Stimulated activated CD4-positive, alpha-beta T cell treated with anti-CD3 and anti-CD28 coated beads, Interleukin-1b, Interleukin-23, amount 100 ng/mL, for 48 hours (primary cell): ENCODE data around the gene DNM1.
"Not testable (repeated sequence)": the region's sequence is repeated elsewhere in the genome, so short reads cannot be mapped to it uniquely, and the experiment has no call there.

Experiments
- DNase-seq: peaks from one replicate; pipeline ENCODE4 v3.0.0-alpha.2; 2020

Gene DNM1

DNA sequence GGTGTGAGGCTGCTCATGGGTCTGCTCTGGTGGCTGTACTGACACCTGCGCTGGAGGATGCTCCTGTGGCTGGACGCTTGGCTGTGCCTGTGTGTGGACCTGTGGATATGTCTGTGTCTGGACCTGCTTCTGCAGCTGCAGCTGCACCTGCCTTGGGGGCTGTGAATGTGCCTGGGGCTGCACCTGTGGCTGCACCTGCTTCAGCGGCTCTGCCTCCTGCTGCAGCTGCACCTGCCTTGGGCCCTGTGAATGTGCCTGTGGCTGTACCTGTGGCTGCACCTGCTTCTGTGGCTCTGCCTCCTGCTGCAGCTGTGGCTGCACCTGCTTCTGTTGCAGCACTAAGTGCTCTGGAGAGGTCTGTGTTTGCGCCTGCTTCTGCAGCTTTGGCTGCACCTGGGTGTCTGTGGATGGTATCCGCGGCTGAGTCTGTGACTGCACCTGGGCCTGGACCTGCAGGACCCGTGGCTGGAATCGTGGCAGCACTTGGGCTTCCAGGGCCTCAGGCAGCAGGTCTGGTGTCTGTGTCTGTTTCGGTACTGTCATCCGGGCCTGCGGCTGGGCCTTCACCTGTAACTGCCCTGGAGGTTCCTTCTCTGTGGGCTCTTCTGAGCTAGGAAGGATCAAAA is 24.3 kb upstream of the DNM1 start:
- no peak for DNase-seq

DNA sequence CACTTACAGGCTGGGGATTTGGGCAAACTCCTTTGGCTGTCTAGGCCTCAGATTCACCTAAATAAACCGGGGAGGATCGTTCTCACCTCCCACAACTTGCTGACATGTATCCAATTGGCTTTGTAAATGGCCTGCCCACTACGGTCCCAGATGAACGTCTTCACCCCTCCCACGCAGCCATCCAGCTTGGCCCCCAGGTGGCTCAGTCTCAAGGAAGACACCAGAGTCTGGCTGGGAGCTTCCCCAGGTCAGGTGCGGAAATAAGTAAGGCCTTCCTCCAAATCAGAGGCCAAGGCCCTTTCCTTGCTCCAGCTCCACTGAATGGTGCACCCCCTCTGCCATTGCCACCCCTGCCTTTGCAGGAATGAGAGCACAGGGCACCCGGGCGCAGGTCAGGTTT is 23.2 kb upstream of the DNM1 start:
- DNase-seq = no peak

DNA sequence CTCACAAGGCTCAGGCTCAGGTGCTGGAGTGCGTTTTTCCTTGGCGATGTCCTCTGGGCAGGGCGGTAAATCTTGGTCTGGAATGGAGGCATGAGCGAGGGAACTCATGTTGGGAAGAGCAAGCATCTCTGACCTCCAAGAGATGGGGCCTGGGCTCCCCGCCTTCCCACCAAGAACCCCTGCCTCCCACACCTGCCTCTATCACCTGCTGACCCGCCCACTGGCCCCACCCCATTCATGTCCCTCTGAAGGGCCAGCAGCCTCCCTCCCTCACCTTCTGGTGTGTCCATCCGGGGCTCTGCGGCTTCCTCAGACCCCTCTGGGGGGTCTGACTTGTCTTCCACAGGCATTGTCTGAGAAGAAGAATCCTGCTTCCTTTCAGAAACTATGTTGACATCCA is 22.7 kb upstream of the DNM1 start:
- DNase-seq = no peak

DNA sequence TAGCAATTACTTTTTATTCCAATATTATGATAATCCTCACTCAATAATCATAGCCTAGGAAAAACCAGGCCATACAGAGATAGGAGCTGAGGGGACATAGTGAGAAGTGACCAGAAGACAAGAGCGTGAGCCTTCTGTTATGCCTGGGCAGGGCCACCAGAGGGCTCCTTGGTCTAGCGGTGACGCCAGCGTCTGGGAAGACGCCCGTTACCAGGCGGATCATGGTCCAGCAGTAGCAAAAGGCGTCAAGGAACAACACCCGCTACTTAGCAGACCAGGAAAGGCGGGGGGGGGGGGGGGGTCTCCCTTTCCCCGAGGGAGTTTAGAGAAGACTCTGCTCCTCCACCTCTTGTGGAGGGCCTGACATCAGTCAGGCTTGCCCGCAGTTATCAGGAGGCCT is 21.7 kb upstream of the DNM1 start:
- DNase-seq = not testable (repeated sequence)

DNA sequence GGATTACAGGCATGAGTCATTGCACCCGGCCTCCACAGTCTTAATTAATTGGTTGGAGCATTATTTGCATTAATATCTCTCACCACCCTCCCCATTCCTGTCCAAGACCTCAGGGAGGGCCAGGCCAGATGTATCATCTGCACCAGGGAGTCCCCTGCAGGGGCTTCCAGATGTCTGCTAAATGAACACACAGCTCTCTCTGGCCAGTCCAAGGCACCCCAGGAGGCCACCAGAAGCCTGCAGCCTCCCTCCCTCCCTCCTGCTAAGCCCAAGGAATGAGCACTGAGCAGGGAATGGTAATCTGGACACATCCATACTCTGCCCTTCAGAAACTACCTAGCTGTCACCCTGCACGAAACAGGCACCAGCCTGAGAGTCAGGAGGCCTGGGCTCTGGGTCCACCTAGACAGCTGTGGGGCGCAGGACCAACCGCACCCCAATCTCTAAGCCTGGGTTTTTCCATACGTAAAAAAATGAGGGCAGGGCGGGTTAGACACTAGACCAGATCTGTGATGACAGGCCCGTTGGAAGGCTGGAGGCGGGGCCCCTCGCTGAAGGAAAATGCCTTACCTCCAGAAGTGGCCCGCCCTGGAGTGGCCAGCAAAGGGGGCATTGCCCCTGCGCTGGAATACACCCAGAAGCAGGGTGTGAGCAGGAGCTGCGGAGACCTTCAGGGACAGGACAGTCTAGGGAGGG is 20.1 kb upstream of the DNM1 start:
- DNase-seq = no peak

DNA sequence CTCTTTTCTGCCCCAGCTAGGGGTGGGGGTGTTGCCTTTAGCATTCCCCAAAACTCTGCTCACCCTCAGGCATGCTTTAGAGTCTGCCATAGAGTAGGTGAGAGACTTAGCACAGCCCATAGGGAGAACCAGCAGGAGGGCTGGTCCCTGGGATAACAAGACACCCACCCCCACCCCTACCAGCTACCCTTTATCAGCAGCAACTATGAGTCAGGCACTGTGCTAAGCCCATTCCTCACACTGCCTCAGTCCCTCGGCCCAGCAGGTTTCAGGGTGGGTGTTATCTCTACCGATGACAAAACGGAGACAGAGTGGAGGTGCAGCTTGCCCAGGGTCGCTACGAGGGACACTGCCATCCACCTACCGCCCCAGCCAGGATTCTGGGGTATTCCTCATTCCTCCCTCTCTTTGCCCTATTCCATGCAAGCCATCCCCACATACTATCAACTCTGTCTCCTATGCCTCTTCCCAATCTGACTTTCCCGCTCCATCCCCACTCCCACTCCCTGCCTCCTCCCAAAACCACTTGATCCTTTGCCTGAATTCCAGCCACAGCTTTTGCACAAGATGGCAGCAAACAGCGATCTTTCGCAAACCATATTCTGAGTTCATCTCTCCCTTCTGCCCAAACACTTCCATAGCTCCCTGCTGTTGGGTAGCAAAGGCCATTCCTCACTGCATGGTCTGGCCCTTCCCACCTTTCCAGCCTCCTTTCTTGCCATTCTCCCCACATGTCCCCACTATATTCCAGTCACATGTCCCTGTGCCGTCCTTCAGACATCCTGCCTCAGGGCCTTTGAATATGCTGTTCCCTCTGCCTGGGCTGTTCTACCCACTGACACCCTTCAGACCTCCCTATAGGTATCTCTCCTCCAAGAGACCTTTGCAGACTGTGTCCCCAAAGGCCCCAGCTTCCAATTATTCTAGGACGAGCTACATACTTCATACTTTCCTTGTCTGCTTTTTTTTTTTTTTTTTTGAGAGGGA is 16.9 kb upstream of the DNM1 start:
- no peak for DNase-seq

DNA sequence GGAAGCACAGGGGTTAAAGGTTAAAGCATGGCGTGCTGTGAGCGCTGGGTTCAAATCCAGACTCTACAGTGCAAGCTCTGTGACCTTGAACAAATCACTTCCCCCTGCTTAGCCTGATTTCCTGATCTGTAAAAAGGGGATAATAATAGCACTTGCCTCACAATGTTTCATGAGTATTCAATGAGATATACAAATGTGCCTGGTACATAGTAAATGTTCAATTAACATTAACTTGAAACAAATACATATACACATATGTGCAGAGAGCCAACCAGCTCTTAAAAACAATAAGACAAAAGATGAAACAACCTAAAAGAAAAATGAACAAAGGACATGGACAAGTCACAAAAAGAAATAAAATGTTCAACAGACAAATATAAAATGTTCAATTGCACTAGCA is 15.8 kb upstream of the DNM1 start:
- DNase-seq = no peak

DNA sequence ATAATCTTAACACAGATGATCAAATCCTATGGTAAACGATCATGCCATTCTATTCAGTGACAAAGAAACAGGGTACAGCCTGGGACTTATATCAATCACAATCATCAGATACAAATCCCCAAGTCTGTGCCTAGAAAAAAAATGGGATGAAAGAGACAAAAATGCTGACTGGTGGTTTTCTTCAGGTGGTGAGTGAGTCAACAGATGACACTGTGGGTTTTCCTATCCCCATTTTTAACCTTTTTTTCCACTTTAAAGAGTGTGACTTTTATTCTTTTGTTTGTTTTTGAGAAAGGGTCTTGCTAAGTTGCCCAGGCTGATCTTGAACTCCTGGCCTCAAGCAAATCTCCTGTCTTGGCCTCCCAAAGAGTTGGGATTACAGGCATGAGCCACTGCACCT is 15.0 kb upstream of the DNM1 start:
- no peak for DNase-seq

DNA sequence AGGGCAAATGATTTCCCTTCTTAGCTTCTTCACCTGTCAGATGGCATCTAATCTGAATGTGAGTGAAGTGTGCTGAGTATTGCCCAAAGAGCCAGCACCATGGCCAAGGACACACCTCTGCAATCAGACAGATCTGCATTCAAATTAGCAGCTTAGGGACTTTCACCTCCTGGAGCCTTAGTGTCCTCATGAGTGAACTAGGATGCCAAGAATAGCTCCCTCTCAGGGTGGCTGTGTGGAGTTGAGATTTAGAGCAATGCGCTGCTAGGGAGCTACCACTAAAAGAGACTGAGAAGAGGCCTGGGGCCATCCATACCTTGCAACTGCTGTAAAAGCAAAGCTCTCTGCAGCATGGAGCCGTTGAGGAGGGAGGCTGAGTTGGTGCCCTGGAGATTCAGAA is 13.2 kb upstream of the DNM1 start:
- DNase-seq = no peak

DNA sequence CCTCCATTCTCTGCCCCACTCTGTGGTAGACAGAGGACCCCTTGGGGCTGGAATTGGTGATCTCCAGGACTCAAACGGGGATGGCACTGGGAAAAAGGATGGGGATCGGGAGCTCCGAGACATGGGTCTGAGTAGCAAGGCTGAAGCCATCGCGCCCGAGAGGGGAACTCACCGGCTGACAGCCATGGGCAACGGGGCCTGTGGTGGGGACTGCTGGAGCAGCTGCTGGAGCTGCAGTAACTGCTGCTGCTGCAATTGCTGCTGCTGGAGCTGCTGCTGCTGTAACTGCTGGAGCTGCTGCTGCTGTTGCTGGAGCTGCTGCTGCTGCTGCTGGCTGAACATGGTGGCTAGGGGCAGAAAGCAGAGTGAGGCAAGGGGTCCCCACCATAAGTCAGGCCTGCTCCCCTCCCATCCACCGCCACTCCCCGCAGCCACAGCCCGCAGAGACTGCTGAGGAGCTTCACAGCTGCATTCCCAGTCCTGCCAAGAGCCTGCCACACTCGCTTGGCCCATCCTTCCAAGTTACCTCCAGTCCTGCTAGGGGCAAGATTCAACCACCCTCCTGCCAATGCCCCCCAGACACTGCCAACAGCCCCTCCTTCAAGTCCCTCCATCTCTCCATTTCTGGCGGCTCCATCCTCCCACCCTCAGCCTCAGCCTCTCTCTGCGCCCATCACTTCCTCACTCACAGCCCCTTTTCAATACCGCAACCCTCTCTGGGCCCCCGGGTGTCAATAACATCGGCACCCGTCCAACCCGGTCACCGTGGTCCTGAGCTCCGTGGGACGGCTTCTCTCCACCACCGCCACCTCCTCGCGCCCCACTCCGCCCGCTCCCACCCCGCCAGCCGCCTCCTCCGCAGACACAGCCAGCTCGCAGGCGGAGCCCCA is 12.4 kb upstream of the DNM1 start:
- no peak for DNase-seq

DNA sequence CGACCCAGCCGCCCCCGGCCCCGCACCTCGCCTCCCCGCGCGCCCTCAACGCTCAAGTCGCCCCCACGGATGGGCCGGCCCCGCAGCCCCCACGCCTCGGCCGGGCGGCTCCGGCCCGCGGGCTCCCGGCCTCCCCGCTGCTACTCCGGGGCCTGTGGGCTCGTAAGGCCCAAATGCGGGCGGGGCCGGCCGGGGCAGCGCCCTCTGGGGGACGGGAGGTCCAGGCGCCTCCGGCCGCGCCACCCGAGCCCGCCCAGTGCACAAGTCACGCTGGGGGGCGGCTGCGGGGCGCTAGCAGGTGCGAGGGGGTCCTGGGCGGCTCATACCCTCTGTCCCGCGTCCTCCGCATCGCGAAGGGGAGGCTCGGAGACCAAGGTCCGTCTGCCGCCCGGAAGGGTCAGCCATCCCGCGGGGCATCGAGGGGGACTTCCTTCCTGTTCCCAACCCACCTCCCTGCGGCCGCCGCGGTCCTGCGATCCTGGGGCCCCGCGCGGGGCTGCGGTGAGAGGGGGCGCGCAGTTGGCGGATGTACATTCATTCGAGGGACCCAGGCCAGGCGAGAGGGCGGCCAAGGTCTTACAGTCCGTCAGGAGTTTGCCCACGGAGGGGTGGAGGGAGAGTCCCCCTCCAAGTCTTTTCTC is 11.7 kb upstream of the DNM1 start, which contains the start of gene CIZ1:
Gene CIZ1 (minus strand): TSS at position 167 of the 641 bp plus-strand sequence. CDS start 715 bp downstream, outside the sequence.
- DNase-seq = peak; percentile 66

DNA sequence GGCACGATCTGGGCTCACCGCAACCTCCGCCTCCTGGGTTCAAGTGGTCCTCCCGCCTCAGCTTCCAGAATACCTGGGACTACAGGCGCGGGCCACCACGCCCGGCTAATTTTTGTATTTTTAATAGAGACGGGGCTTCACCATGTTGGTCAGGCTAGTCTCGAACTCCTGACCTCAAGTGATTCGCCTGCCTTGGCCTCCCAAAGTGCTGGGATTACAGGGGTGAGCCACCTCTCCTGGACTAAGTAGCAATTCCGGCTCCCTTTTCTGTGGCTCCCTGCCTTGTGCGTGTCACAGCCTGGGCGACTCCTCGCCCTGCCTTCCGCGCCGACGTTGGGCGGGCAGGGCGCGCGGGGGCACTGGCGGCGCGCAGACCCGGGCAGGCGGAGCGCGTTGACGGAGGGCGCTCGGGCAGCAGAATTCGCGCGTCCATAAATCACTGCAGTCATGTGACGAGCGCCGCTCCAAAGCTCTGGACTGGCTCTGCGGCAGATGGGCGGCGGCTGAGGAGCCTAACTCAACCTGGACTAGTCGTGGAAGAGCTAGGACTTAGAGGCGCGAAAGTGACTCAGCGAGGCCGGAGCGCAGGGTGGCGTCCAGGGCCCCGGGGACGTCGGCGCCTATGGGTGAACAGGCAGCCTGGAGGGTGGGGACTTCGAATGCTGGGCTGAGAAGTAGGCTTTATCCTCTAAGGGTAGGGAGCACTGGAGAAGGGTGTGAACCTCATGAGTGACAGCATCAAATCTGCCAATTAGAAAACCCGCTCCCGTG is 10.4 kb upstream of the DNM1 start:
- peak; percentile 54 for DNase-seq

DNA sequence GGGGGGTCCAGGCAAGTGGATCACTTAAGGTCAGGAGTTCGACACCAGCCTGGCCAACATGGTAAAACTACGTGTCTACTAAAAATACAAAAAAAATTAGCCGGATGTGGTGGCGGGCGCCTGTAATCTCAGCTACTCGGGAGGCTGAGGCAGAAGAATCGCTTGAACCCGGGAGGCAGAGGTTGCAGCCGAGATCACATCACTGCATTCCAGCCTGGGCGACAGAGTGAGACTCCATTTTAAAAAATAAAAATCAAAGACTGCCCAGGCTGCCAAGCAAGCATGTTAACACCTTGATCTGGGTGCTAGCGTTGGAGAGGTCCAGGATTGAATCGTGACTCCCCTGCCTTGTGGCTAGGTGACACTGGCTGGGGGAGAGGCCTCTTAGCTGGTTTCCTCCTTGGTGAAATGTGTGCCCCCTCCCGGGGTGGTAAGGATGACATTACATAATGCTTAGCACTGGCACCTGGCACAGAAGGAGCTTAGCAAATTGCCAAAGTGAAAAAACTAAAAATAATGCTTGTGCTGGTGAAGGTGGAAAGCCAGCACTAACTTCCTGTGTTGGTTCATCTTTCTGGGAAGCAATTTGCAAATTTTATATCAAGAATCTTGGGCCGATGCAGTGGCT is 9.6 kb upstream of the DNM1 start:
- DNase-seq = no peak

DNA sequence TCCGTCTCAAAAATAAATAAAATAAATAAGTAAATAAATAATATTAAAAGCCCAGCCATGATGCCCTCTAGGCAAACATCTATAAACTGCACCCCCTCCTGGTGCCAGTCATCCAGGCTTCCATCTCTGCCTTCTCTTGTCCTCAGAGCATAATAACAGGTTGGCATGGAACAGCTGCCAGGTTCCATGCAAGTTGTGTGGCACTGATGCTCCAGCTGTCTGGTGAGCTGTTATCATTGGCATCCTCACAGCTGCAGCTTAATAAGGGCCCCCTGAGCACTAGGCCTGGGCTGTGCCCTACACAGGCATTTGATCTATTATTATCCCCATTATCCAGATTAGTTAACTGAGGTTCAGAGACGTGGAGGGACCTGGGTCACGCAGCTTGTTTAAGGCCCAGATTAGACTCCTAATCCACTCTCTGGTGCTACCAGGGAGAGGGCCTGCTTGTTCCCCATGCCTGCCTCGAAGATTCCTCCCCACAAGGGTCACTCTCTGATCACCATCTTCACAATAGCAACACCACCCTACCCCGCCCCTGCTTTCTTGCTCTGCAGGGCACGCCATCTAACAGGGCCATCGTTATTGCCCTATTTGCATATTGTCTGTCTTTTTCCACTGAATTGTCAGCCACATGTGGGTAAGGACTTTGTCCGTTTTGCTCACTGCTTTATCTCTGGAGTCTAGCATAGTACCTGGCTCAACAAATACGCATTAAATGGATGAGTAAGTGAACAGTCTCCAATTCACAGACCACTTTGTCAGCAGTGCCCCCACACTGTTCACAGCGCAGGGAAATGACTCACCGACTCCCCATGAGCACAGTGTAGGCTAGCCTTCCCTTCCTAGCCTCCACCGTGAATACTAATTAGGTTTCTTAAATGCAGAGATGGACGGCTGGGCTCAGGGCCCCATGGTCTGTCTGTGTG is 1.5 kb upstream of the DNM1 start:
- no peak for DNase-seq

DNA sequence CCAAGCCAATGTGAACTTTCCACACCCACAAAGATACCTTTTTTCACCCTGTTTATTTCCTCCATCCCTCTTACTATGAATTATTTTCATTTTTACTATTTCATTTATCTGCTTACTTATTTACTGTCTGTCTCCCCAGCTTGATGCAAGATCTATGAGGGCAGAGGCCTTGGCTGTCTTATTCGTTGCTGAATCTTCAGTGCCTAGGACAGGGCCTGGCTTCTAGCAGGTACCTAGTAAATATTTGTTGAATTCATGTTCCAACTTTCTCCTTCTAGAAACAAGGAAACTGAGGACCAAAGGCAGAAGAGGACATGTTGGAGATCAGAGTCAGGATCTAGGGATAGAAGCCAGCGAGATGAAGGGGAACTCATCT is 543 bp upstream of the DNM1 start:
- no peak for DNase-seq

DNA sequence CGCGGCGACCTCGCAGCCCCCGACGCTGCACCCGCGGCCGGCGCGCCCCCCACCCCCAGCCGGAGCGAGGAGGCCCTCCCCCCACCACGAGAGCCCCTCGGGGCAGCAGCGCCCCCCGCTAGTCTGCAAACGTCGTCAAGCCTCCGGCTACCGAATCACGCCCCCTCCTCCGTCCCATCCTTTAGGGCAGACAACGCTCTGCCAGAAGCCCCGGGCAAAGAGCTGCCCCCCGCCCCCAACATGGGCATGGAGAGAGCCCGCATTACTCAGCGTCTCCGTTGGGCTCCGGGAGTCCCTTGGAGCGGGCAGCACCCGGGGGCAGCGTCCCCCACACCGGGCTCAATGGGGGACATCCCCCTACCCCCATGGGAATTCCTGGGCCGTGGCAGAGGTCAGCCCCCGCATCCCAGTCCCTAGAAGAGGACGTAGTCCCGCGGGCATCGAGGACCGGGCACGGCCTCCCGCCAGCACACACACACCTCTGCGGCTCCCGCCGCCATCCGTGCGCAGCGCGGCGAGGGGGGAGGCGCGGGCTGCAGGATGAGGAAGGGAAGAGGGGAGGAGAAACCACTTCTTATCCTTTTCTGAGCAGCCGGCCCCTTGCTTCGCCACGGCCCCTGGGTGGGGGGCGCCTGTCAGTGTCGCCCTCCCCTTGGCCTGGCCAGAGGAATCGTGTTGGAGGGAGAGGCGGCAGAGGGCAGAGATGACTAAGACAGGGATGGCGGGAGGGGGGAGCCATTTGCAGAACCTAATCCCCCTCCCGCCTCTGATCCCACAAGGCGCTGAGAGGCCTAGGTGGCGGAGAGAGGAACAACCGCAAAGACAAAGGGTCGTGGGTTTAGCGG is 750 bp downstream of the DNM1 start:
- no peak for DNase-seq

DNA sequence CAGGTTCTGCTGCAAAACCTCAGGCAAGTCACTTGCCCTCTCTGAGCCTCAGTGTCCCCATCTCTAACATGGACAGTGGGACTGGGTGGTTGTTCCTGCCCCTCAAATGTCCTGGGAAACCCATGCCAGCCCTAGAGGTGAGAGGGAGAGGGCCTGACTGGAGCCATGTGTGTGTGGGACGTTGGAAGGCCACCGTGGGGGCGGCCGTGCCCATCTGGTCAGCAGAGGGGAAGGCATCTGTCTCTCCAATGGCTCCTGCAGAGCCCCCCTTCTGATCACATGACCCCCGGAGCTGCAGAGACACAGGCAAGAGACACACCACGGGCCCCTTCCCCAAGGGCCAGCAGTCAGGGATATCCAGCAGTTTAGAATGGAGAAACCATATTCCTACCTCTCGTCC is 1.7 kb downstream of the DNM1 start:
- no peak for DNase-seq

DNA sequence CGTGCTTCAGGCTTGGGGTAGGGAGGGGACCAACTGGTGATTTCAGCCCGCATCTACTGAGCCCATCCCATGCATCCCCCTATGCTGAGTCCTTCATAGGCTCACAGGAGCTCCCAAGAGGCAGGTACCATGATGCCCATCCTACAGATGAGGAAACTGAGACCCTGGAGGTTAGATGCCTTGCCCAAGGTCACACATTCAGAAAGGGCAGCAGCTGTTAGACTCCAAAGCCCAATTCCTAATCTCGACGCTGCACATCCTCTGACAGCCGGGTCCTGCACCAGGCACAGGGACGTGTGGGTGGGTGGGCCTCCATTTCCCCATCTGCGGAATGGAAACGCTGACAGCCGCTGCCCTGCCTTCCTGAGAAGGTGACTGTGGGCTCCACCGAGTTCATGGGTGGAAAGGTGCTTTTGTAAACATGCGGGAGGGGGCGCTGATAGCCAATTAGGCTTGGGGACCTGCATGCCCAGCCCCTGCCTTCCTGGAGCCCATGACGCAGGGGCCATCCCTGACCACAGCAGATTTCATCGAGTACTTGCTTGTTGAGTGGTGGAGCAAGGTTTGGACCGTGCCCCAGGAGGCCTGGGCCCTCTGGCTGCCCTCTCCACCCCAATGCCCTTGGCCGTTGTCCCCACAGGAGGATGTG is 2.2 kb downstream of the DNM1 start:
- no peak for DNase-seq
